Epithelial cell of esophagus (primary cell): ENCODE results near the gene ST6GALNAC4.
"Not testable (repeated sequence)": the region's sequence is repeated elsewhere in the genome, so short reads cannot be mapped to it uniquely, and the experiment has no call there.

Experiments
- DNase-seq: peaks from one replicate; pipeline ENCODE4 v3.0.0; 2010; ENCODE audit warnings: low read depth
- H3K4me3 ChIP-seq: 2 replicates; pipeline ENCODE4 v1.5.1; 2011; ENCODE audit warnings: mild to moderate bottlenecking, low read length, control low read depth
- TF ChIP-seq, protein P1 (sequence below): IDR thresholded peaks from 2 replicates; pipeline ENCODE4 v1.5.1; 2011; ENCODE audit warnings: low read depth, mild to moderate bottlenecking, low read length, control low read depth, inconsistent platforms; ENCODE audit not compliant: insufficient read depth; ENCODE audit errors: missing control alignments

ST6GALNAC4 gene

DNA sequence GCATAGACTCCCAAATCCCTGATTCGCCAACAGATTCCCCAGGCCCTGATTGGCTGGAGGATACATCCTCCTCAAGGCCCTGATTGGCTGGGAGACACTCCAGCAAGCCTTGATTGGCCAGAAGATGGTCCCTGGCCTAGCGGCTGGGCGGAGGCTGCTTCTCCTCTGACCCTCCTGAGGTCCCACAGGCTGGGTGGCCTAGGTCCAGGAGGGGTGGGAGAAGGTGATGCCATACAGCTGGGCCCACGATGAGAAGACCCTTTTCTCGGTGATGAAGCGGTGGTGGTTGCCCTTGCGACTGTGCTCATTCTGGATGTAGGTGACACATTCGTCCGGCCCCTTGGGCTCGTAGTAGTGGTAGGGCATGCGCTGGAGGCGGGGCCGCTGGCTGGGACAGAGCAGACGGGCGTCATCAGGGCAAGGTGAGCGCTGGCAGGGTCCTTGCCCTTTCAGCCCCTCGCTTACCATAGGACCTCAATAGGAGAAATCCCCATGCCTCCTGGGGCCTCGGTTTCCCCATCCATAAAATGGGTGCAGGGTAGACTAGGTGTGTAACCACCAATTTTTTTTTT lies 30.4 kb downstream of the ST6GALNAC4 start:
- no peak for DNase-seq
- H3K4me3 ChIP-seq, result no peak overlapping the region
- TF ChIP-seq, protein P1, sequence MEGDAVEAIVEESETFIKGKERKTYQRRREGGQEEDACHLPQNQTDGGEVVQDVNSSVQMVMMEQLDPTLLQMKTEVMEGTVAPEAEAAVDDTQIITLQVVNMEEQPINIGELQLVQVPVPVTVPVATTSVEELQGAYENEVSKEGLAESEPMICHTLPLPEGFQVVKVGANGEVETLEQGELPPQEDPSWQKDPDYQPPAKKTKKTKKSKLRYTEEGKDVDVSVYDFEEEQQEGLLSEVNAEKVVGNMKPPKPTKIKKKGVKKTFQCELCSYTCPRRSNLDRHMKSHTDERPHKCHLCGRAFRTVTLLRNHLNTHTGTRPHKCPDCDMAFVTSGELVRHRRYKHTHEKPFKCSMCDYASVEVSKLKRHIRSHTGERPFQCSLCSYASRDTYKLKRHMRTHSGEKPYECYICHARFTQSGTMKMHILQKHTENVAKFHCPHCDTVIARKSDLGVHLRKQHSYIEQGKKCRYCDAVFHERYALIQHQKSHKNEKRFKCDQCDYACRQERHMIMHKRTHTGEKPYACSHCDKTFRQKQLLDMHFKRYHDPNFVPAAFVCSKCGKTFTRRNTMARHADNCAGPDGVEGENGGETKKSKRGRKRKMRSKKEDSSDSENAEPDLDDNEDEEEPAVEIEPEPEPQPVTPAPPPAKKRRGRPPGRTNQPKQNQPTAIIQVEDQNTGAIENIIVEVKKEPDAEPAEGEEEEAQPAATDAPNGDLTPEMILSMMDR, result no peak

GRCh38 chr9:127885508-127886281 lies 31.1 kb downstream of the ST6GALNAC4 start:
- no peak overlapping the region for H3K4me3 ChIP-seq
- TF ChIP-seq, protein P1, result no peak
- no peak for DNase-seq

DNA sequence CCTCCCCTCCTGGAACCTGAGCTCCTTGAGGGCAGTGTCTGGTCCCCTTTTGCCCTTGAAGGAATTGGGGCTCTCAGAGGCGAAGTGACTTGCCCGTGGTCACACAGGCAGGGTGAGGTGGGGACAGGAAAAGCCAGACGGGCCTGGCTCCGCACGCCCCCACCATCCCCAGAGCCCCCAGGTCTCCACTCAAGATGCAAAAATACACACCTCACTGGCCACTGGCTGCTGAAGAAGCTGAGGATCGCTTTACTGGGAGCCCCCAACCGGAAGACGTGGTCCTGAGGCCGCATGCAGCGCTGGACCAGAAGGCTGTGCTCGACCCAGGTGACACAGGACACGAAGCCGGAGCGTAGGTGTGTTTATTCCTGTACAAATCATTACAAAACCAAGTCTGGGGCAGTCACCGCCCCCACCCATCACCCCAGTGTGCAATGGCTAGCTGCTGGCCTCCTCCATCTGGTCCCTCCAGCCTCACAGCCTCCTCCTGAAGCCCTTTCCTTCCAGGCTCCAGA lies 31.8 kb downstream of the ST6GALNAC4 start:
- H3K4me3 ChIP-seq, result no peak overlapping the region
- no peak for DNase-seq
- TF ChIP-seq, protein P1, result no peak

DNA sequence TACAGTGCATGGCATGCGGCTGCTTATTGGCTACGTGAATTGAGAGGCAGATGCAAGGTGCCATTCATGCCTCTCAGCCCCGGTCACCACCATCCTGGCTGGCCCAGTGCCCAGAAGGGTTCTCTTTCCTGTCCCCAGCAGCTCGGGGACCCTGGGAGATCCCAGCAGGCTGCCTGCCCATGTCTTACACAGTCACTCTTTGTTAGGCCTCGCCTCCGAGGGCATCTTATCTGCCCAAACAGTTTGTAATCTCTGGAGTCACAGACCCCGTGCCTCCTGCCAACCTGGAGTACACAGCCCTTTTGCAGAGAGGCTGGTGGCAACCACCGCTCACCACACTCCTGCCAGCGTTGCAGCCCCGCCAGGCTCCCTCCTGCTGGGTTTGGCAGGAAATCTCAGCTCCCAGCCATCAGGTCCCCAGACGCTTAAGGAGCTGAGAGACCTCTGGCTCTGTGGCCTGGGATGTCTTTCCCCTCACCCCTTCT lies 32.4 kb downstream of the ST6GALNAC4 start:
- DNase-seq, result no peak
- no peak overlapping the region for H3K4me3 ChIP-seq
- TF ChIP-seq, protein P1, result no peak

DNA sequence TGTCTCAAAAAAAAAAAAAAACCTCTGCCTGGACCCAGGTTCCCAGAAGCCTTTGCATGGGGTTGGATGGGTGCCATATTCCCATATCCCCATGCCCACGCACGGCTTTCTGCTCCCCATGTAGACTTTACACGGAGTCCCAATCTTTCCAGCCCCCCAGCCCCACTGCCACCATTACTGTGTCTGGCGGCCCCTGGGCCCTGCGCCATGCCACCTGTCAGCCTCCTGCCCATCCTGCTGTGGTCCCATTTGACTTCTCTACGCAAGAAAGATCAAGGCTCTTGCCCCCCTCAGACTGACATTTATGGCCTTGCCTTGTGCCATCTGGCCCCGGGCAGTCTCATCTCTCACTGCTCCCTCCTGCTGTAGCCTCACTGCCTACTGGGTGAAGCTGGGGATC lies 32.9 kb downstream of the ST6GALNAC4 start:
- TF ChIP-seq, protein P1, result no peak
- DNase-seq, result no peak
- no peak overlapping the region for H3K4me3 ChIP-seq

- not testable (repeated sequence) for DNase-seq, H3K4me3 ChIP-seq
Measured at GRCh38 chr9:127881715-127882114, 35.1 kb downstream of the ST6GALNAC4 start.

- DNase-seq, result no peak
- H3K4me3 ChIP-seq, result no peak overlapping the region
- TF ChIP-seq, protein P1, result no peak
Measured at GRCh38 chr9:127880143-127880542, 36.7 kb downstream of the ST6GALNAC4 start.
